HEK293 (cell line): ENCODE results near the gene CUEDC1.

Experiments used
- CTCF ChIA-PET: fragments of 350-600 bp; formaldehyde crosslinking; extraction: SDS; loops from one replicate; lab custom pipeline; 2021; ENCODE audit warnings: antibody characterized with exemption; lab: Yijun Ruan, JAX
- POLR2A ChIA-PET: fragments of 300-600 bp; formaldehyde crosslinking; extraction: SDS; loops from one replicate; lab custom pipeline; 2020; ENCODE audit warnings: antibody characterized with exemption, inconsistent platforms; lab: Yijun Ruan, JAX
- H3K27ac ChIP-seq: fragments of 200-500 bp; sonication (Bioruptor generic); 2 replicates; pipeline ENCODE4 v1.5.1; 2014; ENCODE audit warnings: low read depth, low read length, control low read depth, inconsistent platforms; ENCODE audit errors: extremely low read depth
- H3K36me3 ChIP-seq, 2 experiments: fragments of 200-500 bp in 1 of 2; sonication (Bioruptor generic) in 1 of 2; 1 replicate in 1 of 2; 2 replicates in 1 of 2; pipeline ENCODE4 v1.5.1; 2014 to 2017; ENCODE audit warnings: inconsistent platforms in 2 of 2, low read length in 2 of 2; ENCODE audit not compliant: control insufficient read depth in 2 of 2, insufficient read depth in 1 of 2
- H3K4me1 ChIP-seq: fragments of 200-500 bp; sonication (Bioruptor generic); 2 replicates; pipeline ENCODE4 v1.5.1; 2014; ENCODE audit warnings: mild to moderate bottlenecking, low read length, inconsistent platforms; ENCODE audit not compliant: control insufficient read depth, insufficient read depth
- H3K4me3 ChIP-seq: 2 replicates; pipeline ENCODE4 v1.5.1; 2011; ENCODE audit warnings: low read depth, mild to moderate bottlenecking, control low read depth, low read length, moderate library complexity
- H3K9me3 ChIP-seq: fragments of 200-500 bp; sonication (Bioruptor generic); 2 replicates; pipeline ENCODE4 v1.5.1; 2014; ENCODE audit warnings: low read depth, low read length, inconsistent platforms; ENCODE audit not compliant: control insufficient read depth, insufficient read depth
- BCL11B ChIP-seq: fragments of 450-650 bp; formaldehyde crosslinking; IDR thresholded peaks from 2 replicates; pipeline ENCODE4 v1.5.1; 2016; ENCODE audit warnings: low read depth, missing biosample characterization, missing genetic modification characterization
- EGR2 ChIP-seq: fragments of 450-650 bp; formaldehyde crosslinking; IDR thresholded peaks from 2 replicates; pipeline ENCODE4 v1.5.1; 2016; ENCODE audit warnings: low read depth, missing biosample characterization, missing genetic modification characterization
- FEZF1 ChIP-seq: fragments of 450-650 bp; formaldehyde crosslinking; IDR thresholded peaks from 2 replicates; pipeline ENCODE4 v1.5.1; 2016; ENCODE audit warnings: missing biosample characterization, missing genetic modification characterization
- HOXD13 ChIP-seq: sonication (generic); formaldehyde crosslinking; IDR thresholded peaks from 2 replicates; pipeline ENCODE4 v1.8.0; 2022; ENCODE audit warnings: missing genetic modification reagents, borderline replicate concordance
- KLF1 ChIP-seq: fragments of 450-650 bp; formaldehyde crosslinking; IDR thresholded peaks from 2 replicates; pipeline ENCODE4 v1.5.1; 2016; ENCODE audit warnings: missing biosample characterization, missing genetic modification characterization
- KLF8 ChIP-seq: fragments of 450-650 bp; formaldehyde crosslinking; IDR thresholded peaks from 2 replicates; pipeline ENCODE4 v1.5.1; 2016; ENCODE audit warnings: missing biosample characterization, missing genetic modification characterization
- KLF9 ChIP-seq: fragments of 450-650 bp; formaldehyde crosslinking; IDR thresholded peaks from 2 replicates; pipeline ENCODE4 v1.5.1; 2016; ENCODE audit warnings: missing biosample characterization, missing genetic modification characterization, low read depth
- SCRT1 ChIP-seq: fragments of 450-650 bp; formaldehyde crosslinking; IDR thresholded peaks from 2 replicates; pipeline ENCODE4 v1.5.1; 2016; ENCODE audit warnings: missing biosample characterization, missing genetic modification characterization, borderline replicate concordance
- SCRT2 ChIP-seq: fragments of 450-650 bp; formaldehyde crosslinking; IDR thresholded peaks from 2 replicates; pipeline ENCODE4 v1.5.1; 2016; ENCODE audit warnings: missing biosample characterization, missing genetic modification characterization
- SP3 ChIP-seq: fragments of 450-650 bp; formaldehyde crosslinking; IDR thresholded peaks from 2 replicates; pipeline ENCODE4 v1.5.1; 2016; ENCODE audit warnings: missing biosample characterization, missing genetic modification characterization
- ZBTB1 ChIP-seq: fragments of 450-650 bp; formaldehyde crosslinking; IDR thresholded peaks from 2 replicates; pipeline ENCODE4 v1.5.1; 2016; ENCODE audit warnings: missing biosample characterization, missing genetic modification characterization
- ZBTB20 ChIP-seq: fragments of 450-650 bp; formaldehyde crosslinking; IDR thresholded peaks from 2 replicates; pipeline ENCODE4 v1.5.1; 2016; ENCODE audit warnings: missing biosample characterization, missing genetic modification characterization
- ZBTB26 ChIP-seq: fragments of 450-650 bp; formaldehyde crosslinking; optimal IDR thresholded peaks from 2 replicates; pipeline ENCODE3; 2016; ENCODE audit warnings: missing biosample characterization, mild to moderate bottlenecking, missing genetic modification characterization
- ZFHX2 ChIP-seq: fragments of 450-650 bp; formaldehyde crosslinking; conservative IDR thresholded peaks from 2 replicates; pipeline ENCODE4 v1.5.1; 2016; ENCODE audit warnings: missing biosample characterization, missing genetic modification characterization
- ZFP3 ChIP-seq: fragments of 450-650 bp; formaldehyde crosslinking; IDR thresholded peaks from 2 replicates; pipeline ENCODE4 v1.5.1; 2016; ENCODE audit warnings: low read depth, missing biosample characterization, missing genetic modification characterization
- ZNF114 ChIP-seq: fragments of 450-650 bp; formaldehyde crosslinking; IDR thresholded peaks from 2 replicates; pipeline ENCODE4 v1.5.0; 2017; ENCODE audit warnings: missing biosample characterization, missing genetic modification characterization
- ZNF140 ChIP-seq: fragments of 450-650 bp; formaldehyde crosslinking; IDR thresholded peaks from 2 replicates; pipeline ENCODE4 v1.5.1; 2016; ENCODE audit warnings: missing biosample characterization, missing genetic modification characterization
- ZNF24 ChIP-seq: fragments of 450-650 bp; formaldehyde crosslinking; IDR thresholded peaks from 2 replicates; pipeline ENCODE4 v1.5.1; 2016; ENCODE audit warnings: missing biosample characterization, missing genetic modification characterization
- ZNF341 ChIP-seq: fragments of 450-650 bp; formaldehyde crosslinking; IDR thresholded peaks from 2 replicates; pipeline ENCODE4; 2016; ENCODE audit warnings: low read depth, missing biosample characterization, missing genetic modification characterization
- ZNF423 ChIP-seq: fragments of 450-650 bp; formaldehyde crosslinking; IDR thresholded peaks from 2 replicates; pipeline ENCODE4 v1.5.1; 2016; ENCODE audit warnings: missing biosample characterization, missing genetic modification characterization
- ZNF426 ChIP-seq: fragments of 450-650 bp; formaldehyde crosslinking; IDR thresholded peaks from 2 replicates; pipeline ENCODE4 v1.5.1; 2017; ENCODE audit warnings: missing biosample characterization, missing genetic modification characterization, mild to moderate bottlenecking, inconsistent platforms, moderate library complexity
- ZNF48 ChIP-seq: fragments of 450-650 bp; formaldehyde crosslinking; IDR thresholded peaks from 2 replicates; pipeline ENCODE4 v1.5.1; 2016; ENCODE audit warnings: missing biosample characterization, missing genetic modification characterization
- ZNF777 ChIP-seq: fragments of 450-650 bp; formaldehyde crosslinking; IDR thresholded peaks from 2 replicates; pipeline ENCODE4 v1.5.1; 2017; ENCODE audit warnings: missing biosample characterization, missing genetic modification characterization, borderline replicate concordance
- ZNF785 ChIP-seq: fragments of 450-650 bp; formaldehyde crosslinking; IDR thresholded peaks from 2 replicates; pipeline ENCODE4 v1.5.1; 2016; ENCODE audit warnings: missing biosample characterization, missing genetic modification characterization
- ZNF791 ChIP-seq: fragments of 450-650 bp; formaldehyde crosslinking; IDR thresholded peaks from 2 replicates; pipeline ENCODE4 v1.5.1; 2016; ENCODE audit warnings: missing biosample characterization, missing genetic modification characterization
- ZSCAN23 ChIP-seq: fragments of 450-650 bp; formaldehyde crosslinking; IDR thresholded peaks from 2 replicates; pipeline ENCODE4 v1.5.1; 2016; ENCODE audit warnings: missing biosample characterization, missing genetic modification characterization
- TF ChIP-seq, protein P1 (sequence below): fragments of 450-650 bp; formaldehyde crosslinking; IDR thresholded peaks from 2 replicates; pipeline ENCODE4 v1.5.1; 2017; ENCODE audit warnings: missing biosample characterization, missing genetic modification characterization
- TF ChIP-seq, protein P2 (sequence below): fragments of 450-650 bp; formaldehyde crosslinking; IDR thresholded peaks from 2 replicates; pipeline ENCODE4 v1.5.1; 2016; ENCODE audit warnings: missing biosample characterization, missing genetic modification characterization
- TF ChIP-seq, protein P3 (sequence below): sonication (generic); formaldehyde crosslinking; IDR thresholded peaks from 2 replicates; pipeline ENCODE4 v1.8.1; 2022; ENCODE audit warnings: mild to moderate bottlenecking, moderate library complexity, missing genetic modification reagents

CUEDC1 gene, protein sequence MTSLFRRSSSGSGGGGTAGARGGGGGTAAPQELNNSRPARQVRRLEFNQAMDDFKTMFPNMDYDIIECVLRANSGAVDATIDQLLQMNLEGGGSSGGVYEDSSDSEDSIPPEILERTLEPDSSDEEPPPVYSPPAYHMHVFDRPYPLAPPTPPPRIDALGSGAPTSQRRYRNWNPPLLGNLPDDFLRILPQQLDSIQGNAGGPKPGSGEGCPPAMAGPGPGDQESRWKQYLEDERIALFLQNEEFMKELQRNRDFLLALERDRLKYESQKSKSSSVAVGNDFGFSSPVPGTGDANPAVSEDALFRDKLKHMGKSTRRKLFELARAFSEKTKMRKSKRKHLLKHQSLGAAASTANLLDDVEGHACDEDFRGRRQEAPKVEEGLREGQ

DNA sequence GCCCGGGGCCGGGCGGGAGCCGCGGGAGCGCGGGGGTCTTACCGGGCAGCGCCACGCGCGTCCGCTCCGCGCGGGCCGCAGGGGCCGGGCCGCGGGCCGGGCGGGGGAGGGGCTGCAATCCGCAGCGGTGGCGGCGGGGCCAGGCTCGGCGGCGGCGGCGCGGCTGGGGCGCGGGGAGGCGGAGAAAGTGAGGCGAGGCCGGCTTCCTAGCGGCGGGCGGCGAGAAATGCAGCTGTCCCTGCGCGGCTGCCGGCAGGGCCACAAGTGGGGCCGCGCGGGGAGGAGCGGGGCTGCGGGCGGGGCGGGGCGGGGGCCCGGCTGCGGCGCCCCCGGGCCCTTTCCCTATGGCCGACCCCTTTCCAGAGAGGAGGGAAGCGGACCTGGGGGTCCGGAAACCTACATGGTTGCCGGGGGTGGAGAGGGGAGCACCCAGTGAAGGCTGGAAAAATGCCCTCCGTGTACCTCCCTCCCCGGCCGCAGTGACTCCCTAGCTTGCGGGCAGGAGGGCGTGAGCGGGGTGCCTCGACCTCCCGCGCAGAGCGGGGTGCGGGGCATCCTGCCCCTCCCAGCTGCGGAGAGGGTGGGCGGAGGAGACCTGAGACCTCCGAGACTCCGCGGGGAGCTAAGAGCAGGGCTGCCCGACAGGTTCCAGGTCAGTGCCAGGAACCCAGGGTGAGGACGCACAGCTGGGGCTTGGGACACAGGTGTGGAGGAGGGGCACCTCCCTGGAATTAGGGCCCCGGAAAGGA lies at the start of gene CUEDC1:
CUEDC1 (minus strand) TSS at position 230 of the 749 bp plus-strand sequence. CDS start 69,848 bp downstream, outside the sequence.
- ChIA-PET POLR2A (interaction anchor here (0.7 to 3.7 kb wide), 15 partner anchors 8 to 85 kb away, joined by 3 to 33 read pairs (median 6); partner anchors contain the start of gene SRSF1), CTCF (interaction anchor here (0.7 to 2.4 kb wide), 15 partner anchors 11 to 101 kb away, joined by 3 to 10 read pairs (median 5); no protein-coding TSS in a partner anchor)
- peak within 1 kb of the TSS; percentile 98 for H3K27ac ChIP-seq
- no peak for TF ChIP-seq ZNF785
- TF ChIP-seq ZNF114 (tag by site-specific recombination): no peak
- TF ChIP-seq SCRT2 (tag by site-specific recombination): peak; percentile 67; the same call in 1 of the 2 replicates
- TF ChIP-seq ZFP3 (tag by site-specific recombination): no peak
- peak; percentile 68 for TF ChIP-seq KLF1
- no peak for TF ChIP-seq ZNF24
- peak; percentile 70; the same call in 1 of the 2 replicates for TF ChIP-seq ZBTB20
- TF ChIP-seq ZSCAN23 (tag by site-specific recombination): no peak
- 0 out of 2 replicates have a peak, but pooled peaks have one; percentile 33 for TF ChIP-seq ZNF423 (tag by site-specific recombination)
- TF ChIP-seq ZNF341 (tag by site-specific recombination): 0 out of 2 replicates have a peak, but pooled peaks have one; percentile 33
- TF ChIP-seq KLF8 (tag by site-specific recombination): peak; percentile 57; the same call in 1 of the 2 replicates
- TF ChIP-seq KLF9: 0 out of 2 replicates have a peak, but pooled peaks have one; percentile 51
- TF ChIP-seq FEZF1 (tag by site-specific recombination): no peak
- TF ChIP-seq, protein P1, sequence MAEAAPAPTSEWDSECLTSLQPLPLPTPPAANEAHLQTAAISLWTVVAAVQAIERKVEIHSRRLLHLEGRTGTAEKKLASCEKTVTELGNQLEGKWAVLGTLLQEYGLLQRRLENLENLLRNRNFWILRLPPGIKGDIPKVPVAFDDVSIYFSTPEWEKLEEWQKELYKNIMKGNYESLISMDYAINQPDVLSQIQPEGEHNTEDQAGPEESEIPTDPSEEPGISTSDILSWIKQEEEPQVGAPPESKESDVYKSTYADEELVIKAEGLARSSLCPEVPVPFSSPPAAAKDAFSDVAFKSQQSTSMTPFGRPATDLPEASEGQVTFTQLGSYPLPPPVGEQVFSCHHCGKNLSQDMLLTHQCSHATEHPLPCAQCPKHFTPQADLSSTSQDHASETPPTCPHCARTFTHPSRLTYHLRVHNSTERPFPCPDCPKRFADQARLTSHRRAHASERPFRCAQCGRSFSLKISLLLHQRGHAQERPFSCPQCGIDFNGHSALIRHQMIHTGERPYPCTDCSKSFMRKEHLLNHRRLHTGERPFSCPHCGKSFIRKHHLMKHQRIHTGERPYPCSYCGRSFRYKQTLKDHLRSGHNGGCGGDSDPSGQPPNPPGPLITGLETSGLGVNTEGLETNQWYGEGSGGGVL: peak; percentile 78
- TF ChIP-seq ZNF791 (tag by site-specific recombination): no peak
- 0 out of 2 replicates have a peak, but pooled peaks have one; percentile 43 for TF ChIP-seq BCL11B
- TF ChIP-seq SCRT1 (tag by site-specific recombination): peak; percentile 30; the same call in 1 of the 2 replicates
- no peak for TF ChIP-seq ZNF426 (tag by site-specific recombination)
- no peak for TF ChIP-seq ZNF48 (tag by site-specific recombination)
- no peak for TF ChIP-seq HOXD13 (CRISPR knock-in tag)
- TF ChIP-seq ZFHX2 (tag by site-specific recombination): peak; percentile 78
- TF ChIP-seq, protein P2, sequence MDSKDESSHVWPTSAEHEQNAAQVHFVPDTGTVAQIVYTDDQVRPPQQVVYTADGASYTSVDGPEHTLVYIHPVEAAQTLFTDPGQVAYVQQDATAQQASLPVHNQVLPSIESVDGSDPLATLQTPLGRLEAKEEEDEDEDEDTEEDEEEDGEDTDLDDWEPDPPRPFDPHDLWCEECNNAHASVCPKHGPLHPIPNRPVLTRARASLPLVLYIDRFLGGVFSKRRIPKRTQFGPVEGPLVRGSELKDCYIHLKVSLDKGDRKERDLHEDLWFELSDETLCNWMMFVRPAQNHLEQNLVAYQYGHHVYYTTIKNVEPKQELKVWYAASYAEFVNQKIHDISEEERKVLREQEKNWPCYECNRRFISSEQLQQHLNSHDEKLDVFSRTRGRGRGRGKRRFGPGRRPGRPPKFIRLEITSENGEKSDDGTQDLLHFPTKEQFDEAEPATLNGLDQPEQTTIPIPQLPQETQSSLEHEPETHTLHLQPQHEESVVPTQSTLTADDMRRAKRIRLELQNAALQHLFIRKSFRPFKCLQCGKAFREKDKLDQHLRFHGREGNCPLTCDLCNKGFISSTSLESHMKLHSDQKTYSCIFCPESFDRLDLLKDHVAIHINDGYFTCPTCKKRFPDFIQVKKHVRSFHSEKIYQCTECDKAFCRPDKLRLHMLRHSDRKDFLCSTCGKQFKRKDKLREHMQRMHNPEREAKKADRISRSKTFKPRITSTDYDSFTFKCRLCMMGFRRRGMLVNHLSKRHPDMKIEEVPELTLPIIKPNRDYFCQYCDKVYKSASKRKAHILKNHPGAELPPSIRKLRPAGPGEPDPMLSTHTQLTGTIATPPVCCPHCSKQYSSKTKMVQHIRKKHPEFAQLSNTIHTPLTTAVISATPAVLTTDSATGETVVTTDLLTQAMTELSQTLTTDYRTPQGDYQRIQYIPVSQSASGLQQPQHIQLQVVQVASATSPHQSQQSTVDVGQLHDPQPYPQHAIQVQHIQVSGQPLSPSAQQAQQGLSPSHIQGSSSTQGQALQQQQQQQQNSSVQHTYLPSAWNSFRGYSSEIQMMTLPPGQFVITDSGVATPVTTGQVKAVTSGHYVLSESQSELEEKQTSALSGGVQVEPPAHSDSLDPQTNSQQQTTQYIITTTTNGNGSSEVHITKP (tag by site-specific recombination): no peak
- TF ChIP-seq ZNF777: peak; percentile 90
- no peak for TF ChIP-seq ZBTB1 (tag by site-specific recombination)
- no peak for TF ChIP-seq ZNF140 (tag by site-specific recombination)
- peak; percentile 37 for TF ChIP-seq ZBTB26 (tag by site-specific recombination)
- TF ChIP-seq, protein P3, sequence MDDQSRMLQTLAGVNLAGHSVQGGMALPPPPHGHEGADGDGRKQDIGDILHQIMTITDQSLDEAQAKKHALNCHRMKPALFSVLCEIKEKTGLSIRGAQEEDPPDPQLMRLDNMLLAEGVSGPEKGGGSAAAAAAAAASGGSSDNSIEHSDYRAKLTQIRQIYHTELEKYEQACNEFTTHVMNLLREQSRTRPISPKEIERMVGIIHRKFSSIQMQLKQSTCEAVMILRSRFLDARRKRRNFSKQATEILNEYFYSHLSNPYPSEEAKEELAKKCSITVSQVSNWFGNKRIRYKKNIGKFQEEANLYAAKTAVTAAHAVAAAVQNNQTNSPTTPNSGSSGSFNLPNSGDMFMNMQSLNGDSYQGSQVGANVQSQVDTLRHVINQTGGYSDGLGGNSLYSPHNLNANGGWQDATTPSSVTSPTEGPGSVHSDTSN: 0 out of 2 replicates have a peak, but pooled peaks have one; percentile 38
- TF ChIP-seq EGR2 (tag by site-specific recombination): peak; percentile 23; the same call in 1 of the 2 replicates
- TF ChIP-seq SP3 (tag by site-specific recombination): peak; percentile 25; the same call in 1 of the 2 replicates

More for the DNA sequence above, at the start of gene CUEDC1:
- Histone ChIP-seq H3K4me3 (peak within 1 kb of the TSS; percentile 52), H3K36me3 (no peaks in the 10 kb centered on the region), H3K4me1 (peaks cover 40% of the 10 kb centered on the region), H3K9me3 (no peaks in the 10 kb centered on the region)
